A549 treated with DMSO at 1 μM for 4 hours (cell line): ENCODE measurements around the gene DOCK7. TPM values are rescaled to one million over a fixed set of nuclear protein-coding genes. Genes with fewer than 3 reads are reported as not detected.

Source experiments
- total RNA-seq: library from RNA; stranded (reverse); fragments of 200-300 nt; extraction: Qiagen RNA extraction; gene quantifications from 5 replicates; pipeline ENCODE4 v1.2.3, GENCODE V29; 2022; ENCODE audit warnings: low read depth

Gene DOCK7
- 14.1 to 27.8 TPM (median 16.2 TPM) in 5 replicates for total RNA-seq

GRCh38 chr1:62687903-62688686 is at the start of gene DOCK7:
Gene DOCK7 (minus strand): TSS chr1:62688386. CDS start chr1:62688264, 122 bp downstream.

DNA sequence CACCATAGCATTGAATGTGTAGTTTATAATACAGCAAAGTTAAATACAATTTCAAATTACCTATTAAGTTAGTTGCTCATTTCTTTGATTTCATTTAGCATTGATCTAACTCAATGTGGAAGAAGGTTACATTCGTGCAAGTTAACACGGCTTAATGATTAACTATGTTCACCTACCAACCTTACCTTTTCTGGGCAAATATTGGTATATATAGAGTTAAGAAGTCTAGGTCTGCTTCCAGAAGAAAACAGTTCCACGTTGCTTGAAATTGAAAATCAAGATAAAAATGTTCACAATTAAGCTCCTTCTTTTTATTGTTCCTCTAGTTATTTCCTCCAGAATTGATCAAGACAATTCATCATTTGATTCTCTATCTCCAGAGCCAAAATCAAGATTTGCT is 90.9 kb downstream of the DOCK7 start, which contains the start of gene ANGPTL3:
ANGPTL3 (plus strand) TSS at position 240 of the 400 bp plus-strand sequence; CDS start at position 287, 47 bp downstream.

DNA sequence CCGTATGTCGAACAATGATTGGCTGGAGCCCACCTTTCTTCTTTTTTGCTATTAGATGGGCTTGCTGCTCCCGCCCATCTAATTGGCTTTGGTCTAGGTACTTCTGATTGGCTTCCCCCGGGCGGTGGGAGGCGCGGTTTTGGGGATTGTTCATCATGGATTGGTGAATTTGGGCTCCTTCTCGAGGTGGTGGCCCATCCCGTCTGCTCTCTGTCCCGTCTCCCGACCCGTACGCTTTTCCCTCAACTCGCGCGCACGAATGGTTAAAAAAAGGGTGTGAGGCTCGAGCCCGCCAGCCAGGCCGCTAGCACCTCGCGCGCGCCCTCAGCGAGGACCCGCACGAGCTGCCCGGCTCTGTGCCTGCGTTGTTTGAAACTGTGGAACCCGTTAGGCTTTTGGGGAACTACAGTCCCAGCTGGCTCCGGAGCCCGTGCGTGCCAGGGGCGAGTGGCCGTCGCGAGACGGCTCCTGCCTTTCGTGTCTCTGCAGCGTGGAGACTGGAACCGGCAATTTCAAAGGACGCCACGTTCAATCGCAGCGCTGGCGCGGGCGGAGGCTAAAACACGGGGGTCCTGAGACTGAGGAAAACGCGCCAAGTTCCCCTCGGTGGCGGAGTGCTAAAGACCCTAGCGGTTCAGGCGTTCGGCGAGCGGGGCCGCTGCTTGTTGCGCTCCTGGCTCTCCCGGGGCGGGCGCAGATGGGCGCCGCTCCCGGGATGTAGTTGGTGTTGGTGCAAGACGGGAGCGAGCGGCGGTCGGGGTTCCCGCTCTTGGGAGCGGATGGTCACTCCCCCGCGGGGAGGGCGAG is 251.5 kb downstream of the DOCK7 start, which contains the start of gene USP1:
USP1 (plus strand) TSS at position 584 of the 807 bp plus-strand sequence. CDS start 2,819 bp downstream, outside the sequence.

Other genes with a start within 250 kb of the DOCK7 start
- not detected in 5 replicates for gene ANGPTL3, start 90.9 kb downstream of the DOCK7 start, total RNA-seq
- 4.0 to 6.1 TPM (median 4.8 TPM) in 5 replicates for gene ATG4C, start 95.7 kb upstream of the DOCK7 start, total RNA-seq